ENCODE results near the gene ISM2. TPM values are rescaled to one million over a fixed set of nuclear protein-coding genes. Genes with fewer than 3 reads are reported as not detected.

The ISM2 gene
- total and polyA plus RNA-seq, 9 of the 15 experiments (the other 6 are each of a cell fraction or from before 2014, with no cell fraction given), result 0.08 to 0.11 TPM; not detected in 7

- TF ChIP-seq BCLAF1 (IDR thresholded peaks at IDR 0.05; ENCODE audit: borderline replicate concordance in 1 of 2, control insufficient read depth in 1 of 2, low read depth in 2 of 2, low read length in 1 of 2), result 0 out of 4 replicates have a peak, but pooled peaks of 1 of the 2 experiments have one; percentile 43
- TF ChIP-seq ZNF217 (CRISPR knock-in tag; IDR thresholded peaks at IDR 0.05), result no peak
- no peak for TF ChIP-seq ZNF232 (CRISPR knock-in tag; IDR thresholded peaks at IDR 0.05)
- no peak for TF ChIP-seq YBX1 (IDR thresholded peaks at IDR 0.05)
- TF ChIP-seq MBD2 (IDR thresholded peaks at IDR 0.05; ENCODE audit: borderline replicate concordance, low read depth), result peak; percentile 88
- TF ChIP-seq TAF15 (IDR thresholded peaks at IDR 0.05; ENCODE audit: low read depth, low read length), result no peak
- no peak for TF ChIP-seq HDGF (IDR thresholded peaks at IDR 0.05)
- no peak for TF ChIP-seq ZNF24 (IDR thresholded peaks at IDR 0.05)
- TF ChIP-seq USF1 (CRISPR knock-in tag; IDR thresholded peaks at IDR 0.05), result peak; percentile 13; the same call in 1 of the 2 replicates
- TF ChIP-seq ZNF143 (CRISPR knock-in tag; IDR thresholded peaks at IDR 0.05), result peak; percentile 97
- TF ChIP-seq ZBTB11 (CRISPR knock-in tag; IDR thresholded peaks at IDR 0.05), result peak; percentile 83 to 98 (median 92); a peak in 5 of 6 replicates
- no peak for TF ChIP-seq FOXP4 (CRISPR knock-in tag; IDR thresholded peaks at IDR 0.05; ENCODE audit: borderline replicate concordance)
- TF ChIP-seq USF2 (CRISPR knock-in tag; IDR thresholded peaks at IDR 0.05), result no peak
Measured at GRCh38 chr14:77457522-77458248, 40.9 kb downstream of the ISM2 start, which contains the start of the genes AHSA1 and VIPAS39 (continued).
